Fibroblast of lung (primary cell): ENCODE data around the gene SMIM20. TPM values are rescaled to one million over a fixed set of nuclear protein-coding genes. Genes with fewer than 3 reads are reported as not detected.

Experiments used
- DNase-seq, 2 donors: peaks; one replicate each; pipeline versions ENCODE4 v3.0.0 to v3.0.0-alpha.2; 2010; ENCODE audit warnings: low read depth in 2 of 2
- H2AFZ ChIP-seq: 2 replicates; pipeline ENCODE4 v1.5.1; 2012; ENCODE audit warnings: low read length, control low read depth, inconsistent platforms
- H3K27ac ChIP-seq: 2 replicates; pipeline ENCODE4 v1.5.1; 2011; ENCODE audit warnings: low read length, control low read depth; ENCODE audit not compliant: insufficient read depth
- H3K27me3 ChIP-seq: 2 replicates; pipeline ENCODE4 v1.5.1; 2011; ENCODE audit warnings: mild to moderate bottlenecking, low read length; ENCODE audit not compliant: control insufficient read depth, insufficient read depth
- H3K36me3 ChIP-seq: 2 replicates; pipeline ENCODE4 v1.5.1; 2011; ENCODE audit warnings: low read length; ENCODE audit not compliant: control insufficient read depth, insufficient read depth
- H3K4me1 ChIP-seq: 2 replicates; pipeline ENCODE4 v1.5.1; 2011; ENCODE audit warnings: low read length; ENCODE audit not compliant: control insufficient read depth, insufficient read depth; ENCODE audit errors: extremely low read depth
- H3K4me2 ChIP-seq: 2 replicates; pipeline ENCODE4 v1.5.1; 2011; ENCODE audit warnings: low read length, control low read depth; ENCODE audit not compliant: insufficient read depth; ENCODE audit errors: extremely low read depth
- H3K4me3 ChIP-seq, 4 experiments: fragments of 200-600 bp in 1 of 4; sonication (generic) in 1 of 4; replicated peaks in 1 of 4; 2 replicates each; pipeline ENCODE4 v1.5.1; 2011 to 2016; ENCODE audit warnings: low read length in 4 of 4, low read depth in 3 of 4, mild to moderate bottlenecking in 3 of 4, control low read depth in 2 of 4, inconsistent platforms in 1 of 4, mixed read lengths in 1 of 4; ENCODE audit not compliant: insufficient read depth in 1 of 4; ENCODE audit errors: control extremely low read depth in 1 of 4
- H3K79me2 ChIP-seq: 2 replicates; pipeline ENCODE4 v1.5.1; 2012; ENCODE audit warnings: mild to moderate bottlenecking, low read length, inconsistent platforms; ENCODE audit not compliant: control insufficient read depth, insufficient read depth
- H3K9ac ChIP-seq: 2 replicates; pipeline ENCODE4 v1.5.1; 2011; ENCODE audit warnings: mild to moderate bottlenecking, low read length, control low read depth; ENCODE audit not compliant: insufficient read depth
- H3K9me3 ChIP-seq: 2 replicates; pipeline ENCODE4 v1.5.1; 2012; ENCODE audit warnings: low read depth, low read length; ENCODE audit not compliant: control insufficient read depth, insufficient read depth
- H4K20me1 ChIP-seq: 2 replicates; pipeline ENCODE4 v1.5.1; 2011; ENCODE audit warnings: low read length; ENCODE audit not compliant: control insufficient read depth, insufficient read depth; ENCODE audit errors: extremely low read depth
- EZH2 ChIP-seq: IDR thresholded peaks from 2 replicates; pipeline ENCODE4 v1.5.1; 2012; ENCODE audit warnings: low read length, control low read depth, mild to moderate bottlenecking; ENCODE audit errors: missing control alignments
- polyA plus RNA-seq, 2 donors: library from polyadenylated mRNA; depleted of rRNA in 1 of 2; stranded (reverse) in 1 of 2; unstranded in 1 of 2; fragments of >200 nt; gene quantifications; 2 replicates each; pipeline ENCODE4 v1.2.1, GENCODE V29; 2011 to 2012; ENCODE audit warnings: missing spikeins in 1 of 2
- total RNA-seq: library from RNA; depleted of rRNA; stranded (reverse); fragments of >200 nt; gene quantifications from 2 replicates; pipeline ENCODE4 v1.2.1, GENCODE V29; 2014
- TF ChIP-seq, protein P1 (sequence below), 2 donors: IDR thresholded peaks in 1 of 2; conservative IDR thresholded peaks in 1 of 2; 1 replicate in 1 of 2; 2 replicates in 1 of 2; pipeline ENCODE4 v1.5.1; 2011 to 2012; ENCODE audit warnings: low read length in 2 of 2, control low read depth in 1 of 2, inconsistent platforms in 1 of 2, low read depth in 1 of 2, mild to moderate bottlenecking in 1 of 2

SMIM20 gene
- total and polyA plus RNA-seq, 2 donors (not counting 1 experiment from before 2014, with no cell fraction given) = 34.9 to 48.7 TPM

DNA sequence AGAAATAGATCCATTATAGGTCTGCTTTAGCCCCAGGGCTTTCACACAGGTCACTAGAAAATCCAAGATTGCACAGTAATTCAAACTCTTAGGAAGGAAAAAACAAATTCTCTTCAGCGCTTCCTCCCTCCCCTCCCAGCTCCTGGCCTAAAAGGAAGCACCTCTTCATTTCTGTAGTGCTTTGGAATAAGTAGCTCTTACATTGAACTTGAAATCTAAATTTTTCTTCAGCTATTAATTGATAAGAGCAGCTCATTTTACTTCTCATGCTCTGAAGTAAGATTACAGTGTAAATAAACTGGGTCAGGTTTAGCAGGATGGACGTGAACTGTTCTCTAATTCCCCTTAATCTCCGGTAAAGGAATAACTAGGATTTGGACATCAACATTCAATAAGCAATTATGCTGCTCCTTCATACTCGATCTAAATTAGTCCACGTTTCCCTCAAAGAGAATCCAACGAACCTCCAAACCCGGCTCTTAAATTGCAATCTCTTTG lies 40.3 kb upstream of the SMIM20 start:
- no peak for TF ChIP-seq EZH2
- TF ChIP-seq, protein P1, sequence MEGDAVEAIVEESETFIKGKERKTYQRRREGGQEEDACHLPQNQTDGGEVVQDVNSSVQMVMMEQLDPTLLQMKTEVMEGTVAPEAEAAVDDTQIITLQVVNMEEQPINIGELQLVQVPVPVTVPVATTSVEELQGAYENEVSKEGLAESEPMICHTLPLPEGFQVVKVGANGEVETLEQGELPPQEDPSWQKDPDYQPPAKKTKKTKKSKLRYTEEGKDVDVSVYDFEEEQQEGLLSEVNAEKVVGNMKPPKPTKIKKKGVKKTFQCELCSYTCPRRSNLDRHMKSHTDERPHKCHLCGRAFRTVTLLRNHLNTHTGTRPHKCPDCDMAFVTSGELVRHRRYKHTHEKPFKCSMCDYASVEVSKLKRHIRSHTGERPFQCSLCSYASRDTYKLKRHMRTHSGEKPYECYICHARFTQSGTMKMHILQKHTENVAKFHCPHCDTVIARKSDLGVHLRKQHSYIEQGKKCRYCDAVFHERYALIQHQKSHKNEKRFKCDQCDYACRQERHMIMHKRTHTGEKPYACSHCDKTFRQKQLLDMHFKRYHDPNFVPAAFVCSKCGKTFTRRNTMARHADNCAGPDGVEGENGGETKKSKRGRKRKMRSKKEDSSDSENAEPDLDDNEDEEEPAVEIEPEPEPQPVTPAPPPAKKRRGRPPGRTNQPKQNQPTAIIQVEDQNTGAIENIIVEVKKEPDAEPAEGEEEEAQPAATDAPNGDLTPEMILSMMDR (conservative IDR thresholded peaks at IDR 0.05 in 1 of 2, IDR thresholded peaks at IDR 0.05 in 1 of 2; ENCODE audit: low read depth in 1 of 2, low read length in 2 of 2) = no peak
- DNase-seq = no peak
- Histone ChIP-seq H2AFZ (no peak overlapping the region), H3K4me3 (no peak overlapping the region), H3K9ac (no peak overlapping the region), H3K27ac (no peak overlapping the region), H3K27me3 (no peaks in the 10 kb centered on the region), H3K4me2 (no peak overlapping the region), H3K79me2 (no peaks in the 10 kb centered on the region), H4K20me1 (no peaks in the 10 kb centered on the region), H3K4me1 (no peaks in the 10 kb centered on the region), H3K9me3 (no peaks in the 10 kb centered on the region), H3K36me3 (no peaks in the 10 kb centered on the region)

DNA sequence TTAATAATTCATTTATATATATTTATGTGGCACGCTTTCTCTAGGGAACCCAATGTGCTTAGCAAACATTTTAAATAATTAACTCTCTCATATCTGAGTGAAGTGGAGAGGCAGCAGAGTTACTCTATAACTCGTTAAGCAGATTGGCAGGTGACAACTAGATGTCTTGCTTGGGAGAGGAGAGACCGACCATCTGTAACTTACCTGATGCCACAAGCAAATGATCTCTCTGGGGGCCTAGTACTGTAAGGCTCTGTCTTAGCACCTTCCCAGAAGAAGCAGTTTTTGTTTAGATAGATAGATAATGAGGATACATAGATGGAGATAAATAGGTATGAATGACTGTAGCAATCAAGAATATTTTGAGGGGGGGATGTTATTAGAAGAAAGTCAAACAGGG lies 39.4 kb upstream of the SMIM20 start:
- Histone ChIP-seq H3K27me3 (no peaks in the 10 kb centered on the region), H3K4me1 (no peaks in the 10 kb centered on the region), H4K20me1 (no peaks in the 10 kb centered on the region), H3K4me3 (no peak overlapping the region), H2AFZ (no peak overlapping the region), H3K9ac (no peak overlapping the region), H3K27ac (no peak overlapping the region), H3K4me2 (no peak overlapping the region), H3K36me3 (no peaks in the 10 kb centered on the region), H3K79me2 (no peaks in the 10 kb centered on the region), H3K9me3 (no peaks in the 10 kb centered on the region)
- TF ChIP-seq, protein P1 (conservative IDR thresholded peaks at IDR 0.05 in 1 of 2, IDR thresholded peaks at IDR 0.05 in 1 of 2; ENCODE audit: low read depth in 1 of 2, low read length in 2 of 2) = no peak
- no peak for TF ChIP-seq EZH2
- DNase-seq = no peak

DNA sequence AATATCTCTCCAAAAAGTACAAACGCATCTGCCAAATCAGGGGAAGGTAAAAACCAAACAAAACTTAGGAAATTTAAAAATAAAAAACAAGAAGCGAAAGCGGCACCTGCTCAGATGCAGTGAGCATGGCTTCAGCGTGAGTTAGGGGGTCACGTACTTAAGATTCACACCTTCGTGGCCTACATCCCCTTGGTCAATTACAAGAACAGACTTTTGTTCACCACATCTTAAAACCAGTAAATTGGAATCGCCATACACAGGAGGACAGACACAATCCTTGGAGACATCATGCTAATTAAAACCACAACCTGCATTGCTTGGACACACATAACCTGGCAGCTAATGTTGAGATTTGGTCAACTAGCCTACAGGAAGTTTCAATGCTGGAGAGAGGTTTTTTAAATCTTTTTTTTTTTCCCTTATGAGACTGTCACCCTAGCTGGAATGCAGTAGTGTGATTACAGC lies 38.7 kb upstream of the SMIM20 start:
- H2AFZ ChIP-seq = no peak overlapping the region
- TF ChIP-seq, protein P1 (conservative IDR thresholded peaks at IDR 0.05 in 1 of 2, IDR thresholded peaks at IDR 0.05 in 1 of 2; ENCODE audit: low read depth in 1 of 2, low read length in 2 of 2) = no peak
- no peak for TF ChIP-seq EZH2

More for the DNA sequence above, 38.7 kb upstream of the SMIM20 start:
- Histone ChIP-seq H3K27me3 (no peaks in the 10 kb centered on the region), H3K4me3 (no peak overlapping the region), H3K9ac (no peak overlapping the region), H3K4me2 (no peak overlapping the region), H3K36me3 (no peaks in the 10 kb centered on the region), H3K27ac (no peak overlapping the region), H3K79me2 (no peaks in the 10 kb centered on the region), H3K9me3 (no peaks in the 10 kb centered on the region), H3K4me1 (no peaks in the 10 kb centered on the region), H4K20me1 (no peaks in the 10 kb centered on the region)
- DNase-seq = no peak
